DMS153 treated with DMSO at 0.1 percent for 48 hours (cell line): ENCODE measurements around the gene FGF12.
A peak's percentile ranks its signal among the peaks of the same experiment; 100 is the strongest.

Experiments
- DNase-seq: peaks from one replicate; lab custom pipeline; 2025; ENCODE audit not compliant: unreplicated experiment; lab: John Stamatoyannopoulos, UW

The FGF12 gene

GRCh38 chr3:192216067-192216466 is 511.3 kb downstream of the FGF12 start:
- DNase-seq, result no peak

GRCh38 chr3:192212979-192213378 is 514.4 kb downstream of the FGF12 start:
- no peak for DNase-seq

GRCh38 chr3:192212335-192212734 is 515.0 kb downstream of the FGF12 start:
- DNase-seq, result no peak

GRCh38 chr3:192207651-192208050 is 519.7 kb downstream of the FGF12 start:
- peak; percentile 62 for DNase-seq

GRCh38 chr3:192207239-192207638 is 520.1 kb downstream of the FGF12 start:
- no peak for DNase-seq

- DNase-seq, result no peak
These were observed 533.3 kb downstream of the FGF12 start for GRCh38 chr3:192194085-192194484.

- peak; percentile 9 for DNase-seq
These were observed 539.0 kb downstream of the FGF12 start for GRCh38 chr3:192188218-192188835.

- DNase-seq, result no peak
These were observed 539.8 kb downstream of the FGF12 start for GRCh38 chr3:192187485-192188051.

GRCh38 chr3:192186498-192186897 is 540.8 kb downstream of the FGF12 start:
- no peak for DNase-seq

- no peak for DNase-seq
These were observed 541.3 kb downstream of the FGF12 start for GRCh38 chr3:192186045-192186444.

GRCh38 chr3:192183109-192183508 is 544.2 kb downstream of the FGF12 start:
- DNase-seq, result no peak

GRCh38 chr3:192181151-192181550 is 546.2 kb downstream of the FGF12 start:
- no peak for DNase-seq

GRCh38 chr3:192177383-192177782 is 550.0 kb downstream of the FGF12 start:
- no peak for DNase-seq

- DNase-seq, result no peak
These were observed 553.1 kb downstream of the FGF12 start for GRCh38 chr3:192174283-192174682.

GRCh38 chr3:192171213-192171612 is 556.1 kb downstream of the FGF12 start:
- DNase-seq, result no peak

- DNase-seq, result no peak
These were observed 556.7 kb downstream of the FGF12 start for GRCh38 chr3:192170659-192171058.

- DNase-seq, result no peak
These were observed 557.3 kb downstream of the FGF12 start for GRCh38 chr3:192170031-192170430.

- DNase-seq, result no peak
These were observed 557.9 kb downstream of the FGF12 start for GRCh38 chr3:192169332-192169915.

GRCh38 chr3:192168202-192168601 is 559.1 kb downstream of the FGF12 start:
- no peak for DNase-seq

- DNase-seq, result no peak
These were observed 561.8 kb downstream of the FGF12 start for GRCh38 chr3:192165552-192165951.

GRCh38 chr3:192161661-192162060 is 565.7 kb downstream of the FGF12 start:
- DNase-seq, result no peak

GRCh38 chr3:192156382-192156781 is 571.0 kb downstream of the FGF12 start:
- DNase-seq, result no peak

- DNase-seq, result no peak
These were observed 572.1 kb downstream of the FGF12 start for GRCh38 chr3:192155194-192155593.
